ENCODE measurements around the gene PPP1R8. TPM values are rescaled to one million over a fixed set of nuclear protein-coding genes. Genes with fewer than 3 reads are reported as not detected.
"Not testable (repeated sequence)": the region's sequence is repeated elsewhere in the genome, so short reads cannot be mapped to it uniquely, and the experiment has no call there.

Gene PPP1R8
- total RNA-seq, 1 donor from 2014 or later, result 39.7 TPM

- no peaks in the 10 kb centered on the region for H3K27me3 Mint-ChIP-seq (ENCODE audit: low read depth)
Measured at GRCh38 chr1:27789540-27790041, 41.0 kb upstream of the PPP1R8 start.

GRCh38 chr1:27790270-27790669 is 40.3 kb upstream of the PPP1R8 start:
- not testable (repeated sequence) for H3K27ac Mint-ChIP-seq (ENCODE audit: unreplicated experiment); DNase-seq (ENCODE audit: low spot score); H3K4me3 Mint-ChIP-seq (ENCODE audit: unreplicated experiment); H3K27me3 Mint-ChIP-seq (ENCODE audit: low read depth); H3K9me3 Mint-ChIP-seq (ENCODE audit: low read depth)
- peaks cover 18% of the 10 kb centered on the region for H3K36me3 Mint-ChIP-seq (ENCODE audit: low read depth)
- H3K4me1 Mint-ChIP-seq (ENCODE audit: low read depth), result peaks cover 29% of the 10 kb centered on the region

More at GRCh38 chr1:27789540-27790041, 41.0 kb upstream of the PPP1R8 start:
- TF ChIP-seq, protein P1, sequence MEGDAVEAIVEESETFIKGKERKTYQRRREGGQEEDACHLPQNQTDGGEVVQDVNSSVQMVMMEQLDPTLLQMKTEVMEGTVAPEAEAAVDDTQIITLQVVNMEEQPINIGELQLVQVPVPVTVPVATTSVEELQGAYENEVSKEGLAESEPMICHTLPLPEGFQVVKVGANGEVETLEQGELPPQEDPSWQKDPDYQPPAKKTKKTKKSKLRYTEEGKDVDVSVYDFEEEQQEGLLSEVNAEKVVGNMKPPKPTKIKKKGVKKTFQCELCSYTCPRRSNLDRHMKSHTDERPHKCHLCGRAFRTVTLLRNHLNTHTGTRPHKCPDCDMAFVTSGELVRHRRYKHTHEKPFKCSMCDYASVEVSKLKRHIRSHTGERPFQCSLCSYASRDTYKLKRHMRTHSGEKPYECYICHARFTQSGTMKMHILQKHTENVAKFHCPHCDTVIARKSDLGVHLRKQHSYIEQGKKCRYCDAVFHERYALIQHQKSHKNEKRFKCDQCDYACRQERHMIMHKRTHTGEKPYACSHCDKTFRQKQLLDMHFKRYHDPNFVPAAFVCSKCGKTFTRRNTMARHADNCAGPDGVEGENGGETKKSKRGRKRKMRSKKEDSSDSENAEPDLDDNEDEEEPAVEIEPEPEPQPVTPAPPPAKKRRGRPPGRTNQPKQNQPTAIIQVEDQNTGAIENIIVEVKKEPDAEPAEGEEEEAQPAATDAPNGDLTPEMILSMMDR (IDR thresholded peaks at IDR 0.05), result no peak
- H3K4me1 Mint-ChIP-seq (ENCODE audit: low read depth), result peaks cover 29% of the 10 kb centered on the region
- no peak overlapping the region for H3K4me3 Mint-ChIP-seq (ENCODE audit: unreplicated experiment)
- no peak overlapping the region for H3K27ac Mint-ChIP-seq (ENCODE audit: unreplicated experiment)
- H3K9me3 Mint-ChIP-seq (ENCODE audit: low read depth), result no peaks in the 10 kb centered on the region
- peaks cover 15% of the 10 kb centered on the region for H3K36me3 Mint-ChIP-seq (ENCODE audit: low read depth)
- DNase-seq (ENCODE audit: low spot score), result no peak

GRCh38 chr1:27795601-27796000 is 35.0 kb upstream of the PPP1R8 start:
- no peaks in the 10 kb centered on the region for H3K9me3 Mint-ChIP-seq (ENCODE audit: low read depth)
- no peak for DNase-seq (ENCODE audit: low spot score)
- peaks cover 35% of the 10 kb centered on the region for H3K36me3 Mint-ChIP-seq (ENCODE audit: low read depth)
- H3K27ac Mint-ChIP-seq (ENCODE audit: unreplicated experiment), result no peak overlapping the region
- H3K27me3 Mint-ChIP-seq (ENCODE audit: low read depth), result no peaks in the 10 kb centered on the region
- TF ChIP-seq, protein P1 (IDR thresholded peaks at IDR 0.05), result no peak
- no peak overlapping the region for H3K4me3 Mint-ChIP-seq (ENCODE audit: unreplicated experiment)
- H3K4me1 Mint-ChIP-seq (ENCODE audit: low read depth), result no peaks in the 10 kb centered on the region

DNA sequence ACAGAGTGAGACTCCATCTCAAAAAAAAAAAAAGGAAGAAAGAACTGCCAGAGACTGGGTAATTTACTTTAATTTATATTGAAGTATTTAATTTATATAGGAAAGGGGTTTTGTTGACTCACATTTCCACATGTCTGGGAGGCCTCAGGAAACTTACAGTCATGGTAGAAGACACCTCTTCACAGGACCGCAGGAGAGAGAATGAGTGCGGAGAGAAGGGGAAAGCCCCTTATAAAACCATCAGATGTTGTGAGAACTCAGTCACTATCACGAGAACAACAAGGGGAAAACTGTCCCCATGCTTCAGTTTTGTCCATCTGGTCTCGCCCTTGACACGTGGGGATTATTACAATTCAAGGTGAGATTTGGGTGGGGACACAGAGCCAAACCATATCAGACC is 25.8 kb upstream of the PPP1R8 start:
- Mint-ChIP-seq H3K27me3 (ENCODE audit: low read depth) (no peaks in the 10 kb centered on the region), H3K36me3 (ENCODE audit: low read depth) (peaks cover 19% of the 10 kb centered on the region), H3K27ac (ENCODE audit: unreplicated experiment) (no peak overlapping the region)

DNA sequence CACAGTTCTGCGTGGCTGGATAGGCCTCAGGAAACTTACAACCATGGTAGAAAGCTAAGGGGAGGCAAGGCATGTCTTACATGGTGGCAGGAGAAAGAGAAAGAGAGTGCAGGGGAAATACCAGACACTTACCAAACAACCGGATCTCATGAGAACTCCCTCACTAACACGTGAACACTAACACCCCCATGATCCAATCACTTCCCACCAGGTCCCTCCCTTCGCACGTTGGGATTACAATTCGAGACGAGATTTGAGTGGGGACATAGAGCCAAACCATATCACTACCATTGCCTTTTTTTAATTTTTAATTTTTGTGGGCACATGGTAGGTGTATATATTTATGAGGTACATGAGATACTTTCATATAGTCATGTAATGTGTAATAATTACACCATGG is 23.8 kb upstream of the PPP1R8 start:
- Mint-ChIP-seq H3K9me3 (ENCODE audit: low read depth) (no peaks in the 10 kb centered on the region), H3K27ac (ENCODE audit: unreplicated experiment) (no peak overlapping the region), H3K4me1 (ENCODE audit: low read depth) (peaks cover 5% of the 10 kb centered on the region), H3K36me3 (ENCODE audit: low read depth) (peaks cover 16% of the 10 kb centered on the region), H3K4me3 (ENCODE audit: unreplicated experiment) (no peak overlapping the region), H3K27me3 (ENCODE audit: low read depth) (no peaks in the 10 kb centered on the region)
- no peak for DNase-seq (ENCODE audit: low spot score)
- TF ChIP-seq, protein P1 (IDR thresholded peaks at IDR 0.05), result no peak

More for the DNA sequence above, 25.8 kb upstream of the PPP1R8 start:
- peaks cover 5% of the 10 kb centered on the region for H3K4me1 Mint-ChIP-seq (ENCODE audit: low read depth)
- H3K9me3 Mint-ChIP-seq (ENCODE audit: low read depth), result no peaks in the 10 kb centered on the region
- TF ChIP-seq, protein P1 (IDR thresholded peaks at IDR 0.05), result no peak
- DNase-seq (ENCODE audit: low spot score), result no peak
- no peak overlapping the region for H3K4me3 Mint-ChIP-seq (ENCODE audit: unreplicated experiment)

GRCh38 chr1:27807385-27807784 is 23.2 kb upstream of the PPP1R8 start:
- H3K36me3 Mint-ChIP-seq (ENCODE audit: low read depth), result peaks cover 13% of the 10 kb centered on the region
- peaks cover 5% of the 10 kb centered on the region for H3K4me1 Mint-ChIP-seq (ENCODE audit: low read depth)
- TF ChIP-seq, protein P1 (IDR thresholded peaks at IDR 0.05), result no peak
- no peaks in the 10 kb centered on the region for H3K9me3 Mint-ChIP-seq (ENCODE audit: low read depth)
- DNase-seq (ENCODE audit: low spot score), result no peak
- H3K27me3 Mint-ChIP-seq (ENCODE audit: low read depth), result no peaks in the 10 kb centered on the region
- H3K27ac Mint-ChIP-seq (ENCODE audit: unreplicated experiment), result no peak overlapping the region
- H3K4me3 Mint-ChIP-seq (ENCODE audit: unreplicated experiment), result no peak overlapping the region

GRCh38 chr1:27808131-27808530 is 22.5 kb upstream of the PPP1R8 start:
- not testable (repeated sequence) for DNase-seq (ENCODE audit: low spot score); H3K9me3 Mint-ChIP-seq (ENCODE audit: low read depth); H3K27ac Mint-ChIP-seq (ENCODE audit: unreplicated experiment); H3K27me3 Mint-ChIP-seq (ENCODE audit: low read depth); H3K4me3 Mint-ChIP-seq (ENCODE audit: unreplicated experiment); H3K4me1 Mint-ChIP-seq (ENCODE audit: low read depth)
- H3K36me3 Mint-ChIP-seq (ENCODE audit: low read depth), result peaks cover 15% of the 10 kb centered on the region
